Fibroblast of the aortic adventitia (primary cell): Measurements from ENCODE around the gene UAP1L1. TPM values are rescaled to one million over a fixed set of nuclear protein-coding genes. Genes with fewer than 3 reads are reported as not detected.

Experiments
- DNase-seq: peaks from one replicate; pipeline ENCODE4 v3.0.0-alpha.2; 2010; ENCODE audit warnings: low read depth
- H3K4me3 ChIP-seq: 2 replicates; pipeline ENCODE4 v1.5.1; 2011; ENCODE audit warnings: low read depth, mild to moderate bottlenecking, control low read depth, low read length, moderate library complexity
- total RNA-seq: library from RNA; depleted of rRNA; stranded (reverse); fragments of >200 nt; gene quantifications from 2 replicates; pipeline ENCODE4 v1.2.3, GENCODE V29; 2012; ENCODE audit warnings: low replicate concordance
- TF ChIP-seq, protein P1 (sequence below): IDR thresholded peaks from 2 replicates; pipeline ENCODE4 v1.5.1; 2011; ENCODE audit warnings: mild to moderate bottlenecking, low read length, control low read depth, inconsistent platforms; ENCODE audit not compliant: insufficient read depth

The UAP1L1 gene
- total RNA-seq, 1 donor: 12.7 TPM

DNA sequence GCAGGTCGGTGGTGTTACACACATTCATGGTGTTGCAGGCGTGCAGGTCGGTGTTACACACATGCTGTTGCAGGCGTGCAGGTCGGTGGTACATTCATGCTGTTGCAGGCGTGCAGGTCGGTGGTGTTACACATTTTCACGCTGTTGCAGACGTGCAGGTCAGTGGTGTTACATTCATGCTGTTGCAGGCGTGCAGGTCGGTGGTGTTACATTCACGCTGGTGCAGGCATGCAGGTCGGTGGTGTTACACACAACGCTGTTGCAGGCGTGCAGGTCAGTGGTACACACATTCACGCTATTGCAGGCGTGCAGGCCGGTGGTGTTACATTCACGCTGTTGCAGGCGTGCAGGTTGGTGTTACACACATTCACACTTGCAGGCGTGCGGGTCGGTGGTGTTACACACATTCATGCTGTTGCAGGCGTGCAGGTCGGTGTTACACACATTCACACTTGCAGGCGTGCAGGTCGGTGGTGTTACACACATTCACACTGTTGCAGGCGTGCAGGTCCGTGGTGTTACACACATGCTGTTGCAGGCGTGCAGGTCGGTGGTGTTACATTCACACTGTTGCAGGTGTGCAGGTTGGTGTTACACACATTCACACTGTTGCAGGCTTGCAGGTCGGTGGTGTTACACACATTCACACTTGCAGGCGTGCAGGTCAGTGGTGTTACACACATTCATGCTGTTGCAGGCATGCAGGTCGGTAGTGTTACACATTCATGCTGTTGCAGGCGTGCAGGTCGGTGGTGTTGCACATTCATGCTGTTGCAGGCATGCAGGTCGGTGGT is 26.1 kb downstream of the UAP1L1 start:
- DNase-seq: no peak
- no peak overlapping the region for H3K4me3 ChIP-seq
- TF ChIP-seq, protein P1, sequence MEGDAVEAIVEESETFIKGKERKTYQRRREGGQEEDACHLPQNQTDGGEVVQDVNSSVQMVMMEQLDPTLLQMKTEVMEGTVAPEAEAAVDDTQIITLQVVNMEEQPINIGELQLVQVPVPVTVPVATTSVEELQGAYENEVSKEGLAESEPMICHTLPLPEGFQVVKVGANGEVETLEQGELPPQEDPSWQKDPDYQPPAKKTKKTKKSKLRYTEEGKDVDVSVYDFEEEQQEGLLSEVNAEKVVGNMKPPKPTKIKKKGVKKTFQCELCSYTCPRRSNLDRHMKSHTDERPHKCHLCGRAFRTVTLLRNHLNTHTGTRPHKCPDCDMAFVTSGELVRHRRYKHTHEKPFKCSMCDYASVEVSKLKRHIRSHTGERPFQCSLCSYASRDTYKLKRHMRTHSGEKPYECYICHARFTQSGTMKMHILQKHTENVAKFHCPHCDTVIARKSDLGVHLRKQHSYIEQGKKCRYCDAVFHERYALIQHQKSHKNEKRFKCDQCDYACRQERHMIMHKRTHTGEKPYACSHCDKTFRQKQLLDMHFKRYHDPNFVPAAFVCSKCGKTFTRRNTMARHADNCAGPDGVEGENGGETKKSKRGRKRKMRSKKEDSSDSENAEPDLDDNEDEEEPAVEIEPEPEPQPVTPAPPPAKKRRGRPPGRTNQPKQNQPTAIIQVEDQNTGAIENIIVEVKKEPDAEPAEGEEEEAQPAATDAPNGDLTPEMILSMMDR: no peak

DNA sequence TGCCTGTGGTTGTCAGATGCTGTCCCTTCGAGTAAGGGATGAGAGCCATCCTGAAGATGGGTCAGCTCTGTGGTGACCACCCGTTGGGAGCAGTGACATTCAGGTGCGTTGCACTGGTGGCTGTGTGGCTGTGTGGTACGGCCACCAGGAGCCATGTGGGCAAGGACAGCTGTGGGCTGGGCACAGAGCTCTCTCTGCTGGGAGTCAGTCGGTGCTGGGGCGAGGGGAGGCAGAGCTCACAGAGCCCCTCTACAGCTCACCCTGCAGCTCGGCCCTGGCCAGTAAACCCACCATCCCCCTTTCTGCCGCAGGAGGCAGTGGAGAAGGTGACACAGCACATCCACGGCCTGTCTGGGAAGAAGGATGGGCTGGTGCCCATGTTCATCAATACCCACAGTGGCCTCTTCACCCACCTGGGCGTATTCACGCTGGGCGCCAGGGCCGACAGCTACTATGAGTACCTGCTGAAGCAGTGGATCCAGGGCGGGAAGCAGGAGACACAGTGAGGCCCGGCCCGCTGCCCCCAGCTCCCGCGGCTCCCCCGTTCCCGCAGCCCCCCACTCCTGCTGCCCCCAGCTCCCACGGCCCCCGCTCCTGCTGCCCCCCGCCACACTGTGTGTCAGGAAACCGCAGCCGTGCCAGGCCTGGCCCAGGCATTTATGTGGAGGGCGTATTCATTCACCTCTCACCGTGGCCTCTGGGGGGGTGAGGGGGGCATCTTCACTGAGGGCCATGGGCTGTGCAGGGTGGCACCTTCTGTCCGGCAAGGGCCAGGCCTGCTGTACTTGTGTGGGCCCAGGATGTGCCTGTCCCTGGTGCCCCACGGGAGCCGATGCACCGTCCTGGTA is 28.7 kb downstream of the UAP1L1 start:
- TF ChIP-seq, protein P1: no peak
- DNase-seq: no peak
- no peak overlapping the region for H3K4me3 ChIP-seq

DNA sequence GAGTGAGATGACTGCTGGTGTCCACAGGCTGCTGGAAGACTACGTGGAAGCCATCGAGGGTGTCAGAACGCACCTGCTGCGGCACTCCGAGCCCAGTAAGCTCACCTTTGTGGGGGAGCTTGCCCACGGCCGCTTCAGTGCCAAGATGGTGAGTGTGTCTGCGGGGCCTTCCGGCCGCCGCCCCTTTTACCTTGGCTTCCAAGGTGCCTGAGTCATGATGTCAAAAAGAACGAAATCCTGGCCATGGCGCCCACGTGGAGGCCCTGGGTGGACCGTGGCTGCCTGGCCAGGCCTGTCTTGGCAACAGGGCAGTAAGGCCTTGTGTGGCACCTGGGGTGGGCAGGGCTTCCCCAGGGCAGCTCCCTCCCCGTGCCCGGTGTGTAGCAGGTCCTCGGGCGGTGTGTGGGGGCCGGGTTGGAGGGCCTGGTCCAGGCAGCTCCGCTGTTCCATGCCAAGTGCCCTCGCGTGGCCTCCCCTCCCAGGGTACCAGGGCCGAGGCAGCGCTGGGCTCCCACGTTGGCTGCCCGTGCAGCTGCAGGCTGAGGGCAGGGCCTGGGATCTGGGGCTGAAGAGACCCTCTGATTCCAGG is 29.4 kb downstream of the UAP1L1 start:
- TF ChIP-seq, protein P1: no peak

DNA sequence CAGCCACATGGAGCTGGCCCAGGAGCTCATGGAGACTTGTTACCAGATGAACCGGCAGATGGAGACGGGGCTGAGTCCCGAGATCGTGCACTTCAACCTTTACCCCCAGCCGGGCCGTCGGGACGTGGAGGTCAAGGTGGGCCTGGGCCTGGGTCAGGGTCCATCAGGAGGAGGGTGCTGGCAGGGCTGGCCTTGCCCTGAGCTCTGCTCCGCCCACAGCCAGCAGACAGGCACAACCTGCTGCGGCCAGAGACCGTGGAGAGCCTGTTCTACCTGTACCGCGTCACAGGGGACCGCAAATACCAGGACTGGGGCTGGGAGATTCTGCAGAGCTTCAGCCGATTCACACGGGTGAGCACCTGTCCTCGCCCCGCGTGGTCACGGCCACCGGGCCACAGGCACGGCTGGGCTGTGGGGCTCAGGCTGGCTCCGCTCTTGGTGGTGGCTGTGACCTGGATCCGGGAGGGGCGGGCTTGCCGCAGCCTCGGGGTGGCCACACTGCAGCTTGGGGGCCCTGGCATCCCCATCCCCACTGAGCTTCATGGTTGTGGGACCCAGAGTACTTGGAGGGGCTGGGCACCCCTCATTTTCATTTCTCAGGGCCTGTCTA is 30.1 kb downstream of the UAP1L1 start:
- TF ChIP-seq, protein P1: no peak
- DNase-seq: no peak
- H3K4me3 ChIP-seq: no peak overlapping the region

More for the DNA sequence above, 29.4 kb downstream of the UAP1L1 start:
- DNase-seq: no peak
- no peak overlapping the region for H3K4me3 ChIP-seq

DNA sequence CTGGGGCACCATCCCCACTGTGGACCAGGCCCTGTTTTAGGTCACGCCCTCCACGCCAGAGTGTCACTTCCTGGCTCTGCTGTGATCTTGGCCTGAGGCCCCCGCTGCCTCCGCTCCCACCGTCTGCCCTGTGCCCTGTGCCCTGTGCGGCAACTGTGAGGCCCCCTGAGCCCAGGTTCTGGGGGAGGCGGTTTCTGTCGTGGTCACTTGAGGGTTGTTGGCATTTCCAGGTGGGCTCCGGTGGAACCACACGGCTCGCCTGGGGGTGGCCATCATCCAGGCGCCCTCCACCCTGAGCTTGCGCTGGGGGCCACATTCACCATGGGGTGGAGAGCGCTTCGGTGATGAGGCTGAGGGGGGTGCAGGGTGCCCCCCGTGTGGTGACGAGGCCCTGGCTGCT is 30.7 kb downstream of the UAP1L1 start:
- DNase-seq: no peak
- H3K4me3 ChIP-seq: no peak overlapping the region
- TF ChIP-seq, protein P1: no peak

DNA sequence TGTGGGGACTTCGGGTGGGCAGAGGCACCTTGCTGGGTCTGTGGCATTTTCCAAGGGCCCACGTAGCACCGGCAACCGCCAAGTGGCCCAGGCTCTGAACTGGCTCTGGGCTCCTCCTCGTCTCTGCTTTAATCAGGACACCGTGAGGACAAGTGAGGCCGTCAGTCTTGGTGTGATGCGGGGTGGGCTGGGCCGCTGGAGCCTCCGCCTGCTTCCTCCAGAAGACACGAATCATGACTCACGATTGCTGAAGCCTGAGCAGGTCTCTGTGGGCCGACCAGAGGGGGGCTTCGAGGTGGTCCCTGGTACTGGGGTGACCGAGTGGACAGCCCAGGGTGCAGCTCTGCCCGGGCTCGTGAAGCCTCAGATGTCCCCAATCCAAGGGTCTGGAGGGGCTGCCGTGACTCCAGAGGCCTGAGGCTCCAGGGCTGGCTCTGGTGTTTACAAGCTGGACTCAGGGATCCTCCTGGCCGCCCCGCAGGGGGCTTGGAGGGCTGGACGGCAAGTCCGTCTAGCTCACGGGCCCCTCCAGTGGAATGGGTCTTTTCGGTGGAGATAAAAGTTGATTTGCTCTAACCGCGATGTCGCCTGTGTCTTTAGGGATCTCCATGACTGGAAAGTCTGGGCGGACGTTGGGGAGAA is 31.4 kb downstream of the UAP1L1 start:
- TF ChIP-seq, protein P1: no peak
- DNase-seq: no peak
- H3K4me3 ChIP-seq: no peak overlapping the region
